ENCODE results near the gene CHIC2.

GRCh38 chr4:54092405-54093323 lies 28.3 kb upstream of the CHIC2 start:
- TF ChIP-seq, protein P1, sequence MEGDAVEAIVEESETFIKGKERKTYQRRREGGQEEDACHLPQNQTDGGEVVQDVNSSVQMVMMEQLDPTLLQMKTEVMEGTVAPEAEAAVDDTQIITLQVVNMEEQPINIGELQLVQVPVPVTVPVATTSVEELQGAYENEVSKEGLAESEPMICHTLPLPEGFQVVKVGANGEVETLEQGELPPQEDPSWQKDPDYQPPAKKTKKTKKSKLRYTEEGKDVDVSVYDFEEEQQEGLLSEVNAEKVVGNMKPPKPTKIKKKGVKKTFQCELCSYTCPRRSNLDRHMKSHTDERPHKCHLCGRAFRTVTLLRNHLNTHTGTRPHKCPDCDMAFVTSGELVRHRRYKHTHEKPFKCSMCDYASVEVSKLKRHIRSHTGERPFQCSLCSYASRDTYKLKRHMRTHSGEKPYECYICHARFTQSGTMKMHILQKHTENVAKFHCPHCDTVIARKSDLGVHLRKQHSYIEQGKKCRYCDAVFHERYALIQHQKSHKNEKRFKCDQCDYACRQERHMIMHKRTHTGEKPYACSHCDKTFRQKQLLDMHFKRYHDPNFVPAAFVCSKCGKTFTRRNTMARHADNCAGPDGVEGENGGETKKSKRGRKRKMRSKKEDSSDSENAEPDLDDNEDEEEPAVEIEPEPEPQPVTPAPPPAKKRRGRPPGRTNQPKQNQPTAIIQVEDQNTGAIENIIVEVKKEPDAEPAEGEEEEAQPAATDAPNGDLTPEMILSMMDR (IDR thresholded peaks at IDR 0.05; ENCODE audit: low read depth, low read length) = no peak
- TF ChIP-seq EZH2phosphoT487 (IDR thresholded peaks at IDR 0.05; ENCODE audit: low read depth) = no peak
